Astrocyte (in vitro differentiated cells and primary cell): ENCODE data around the gene COL11A2. TPM values are rescaled to one million over a fixed set of nuclear protein-coding genes. Genes with fewer than 3 reads are reported as not detected.

Experiments
- DNase-seq: peaks from one replicate; pipeline ENCODE4 v3.0.0-alpha.2; 2010; ENCODE audit warnings: low read depth
- FAIRE-seq: peaks from 2 replicates; lab custom pipeline; 2011; peaks lifted over from hg19 to GRCh38; lab: Jason Lieb, UNC
- H2AFZ ChIP-seq: 2 replicates; pipeline ENCODE4 v1.6.0; 2012; ENCODE audit warnings: low read depth, low read length, inconsistent platforms
- H3K27ac ChIP-seq: 2 replicates; pipeline ENCODE4 v1.5.1; 2011; ENCODE audit warnings: low read depth, low read length, inconsistent platforms
- H3K27me3 ChIP-seq: 2 replicates; pipeline ENCODE4 v1.6.0; 2011; ENCODE audit warnings: low read length, inconsistent platforms; ENCODE audit not compliant: insufficient read depth
- H3K36me3 ChIP-seq: 2 replicates; pipeline ENCODE4 v1.5.1; 2011; ENCODE audit warnings: low read length, inconsistent platforms; ENCODE audit not compliant: insufficient read depth
- H3K4me1 ChIP-seq: 2 replicates; pipeline ENCODE4 v1.5.1; 2011; ENCODE audit warnings: low read length, inconsistent platforms; ENCODE audit not compliant: insufficient read depth
- H3K4me2 ChIP-seq: 2 replicates; pipeline ENCODE4 v1.6.0; 2012; ENCODE audit warnings: low read length, inconsistent platforms
- H3K4me3 ChIP-seq: 2 replicates; pipeline ENCODE4 v1.5.1; 2011; ENCODE audit warnings: low read depth, mild to moderate bottlenecking, low read length, inconsistent platforms; ENCODE audit not compliant: insufficient read depth
- H3K79me2 ChIP-seq: 2 replicates; pipeline ENCODE4 v1.6.0; 2012; ENCODE audit warnings: mild to moderate bottlenecking, low read length, inconsistent platforms; ENCODE audit not compliant: insufficient read depth
- H3K9ac ChIP-seq: 2 replicates; pipeline ENCODE4 v1.6.0; 2012; ENCODE audit warnings: mild to moderate bottlenecking, low read length, inconsistent platforms
- H3K9me3 ChIP-seq: 2 replicates; pipeline ENCODE4 v1.5.1; 2012; ENCODE audit warnings: low read depth, mild to moderate bottlenecking, low read length, inconsistent platforms; ENCODE audit not compliant: insufficient read depth
- H4K20me1 ChIP-seq: 2 replicates; pipeline ENCODE4 v1.6.0; 2012; ENCODE audit warnings: low read length, inconsistent platforms; ENCODE audit not compliant: insufficient read depth
- H3K27ac Mint-ChIP-seq: one replicate; pipeline ENCODE4 v1.8.0; 2021; ENCODE audit warnings: mild to moderate bottlenecking, mixed read lengths; ENCODE audit not compliant: unreplicated experiment
- H3K27me3 Mint-ChIP-seq: one replicate; pipeline ENCODE4 v1.8.0; 2021; ENCODE audit warnings: low read depth, mixed read lengths; ENCODE audit not compliant: unreplicated experiment
- H3K36me3 Mint-ChIP-seq: one replicate; pipeline ENCODE4 v1.8.0; 2021; ENCODE audit warnings: low read depth, mixed read lengths; ENCODE audit not compliant: unreplicated experiment
- H3K4me1 Mint-ChIP-seq: one replicate; pipeline ENCODE4 v1.8.0; 2021; ENCODE audit warnings: low read depth, mixed read lengths; ENCODE audit not compliant: unreplicated experiment
- H3K4me3 Mint-ChIP-seq: one replicate; pipeline ENCODE4 v1.8.0; 2021; ENCODE audit warnings: mild to moderate bottlenecking, moderate library complexity, mixed read lengths; ENCODE audit not compliant: unreplicated experiment
- H3K9me3 Mint-ChIP-seq: one replicate; pipeline ENCODE4 v1.8.0; 2021; ENCODE audit warnings: mild to moderate bottlenecking, mixed read lengths; ENCODE audit not compliant: unreplicated experiment
- EZH2 ChIP-seq: IDR thresholded peaks from 2 replicates; pipeline ENCODE4 v1.6.1; 2012; ENCODE audit warnings: mild to moderate bottlenecking, low read length, inconsistent platforms; ENCODE audit not compliant: insufficient read depth
- total RNA-seq: library from RNA; stranded (reverse); gene quantifications from 2 replicates; pipeline ENCODE4 v1.2.1, GENCODE V29; 2021
- TF ChIP-seq, protein P1 (sequence below): IDR thresholded peaks from 2 replicates; pipeline ENCODE4 v1.5.1; 2011; ENCODE audit warnings: low read depth, mild to moderate bottlenecking, inconsistent platforms, low read length, moderate library complexity; ENCODE audit not compliant: insufficient read depth

COL11A2 gene
- total RNA-seq, 1 donor from 2014 or later: 1.3 TPM

DNA sequence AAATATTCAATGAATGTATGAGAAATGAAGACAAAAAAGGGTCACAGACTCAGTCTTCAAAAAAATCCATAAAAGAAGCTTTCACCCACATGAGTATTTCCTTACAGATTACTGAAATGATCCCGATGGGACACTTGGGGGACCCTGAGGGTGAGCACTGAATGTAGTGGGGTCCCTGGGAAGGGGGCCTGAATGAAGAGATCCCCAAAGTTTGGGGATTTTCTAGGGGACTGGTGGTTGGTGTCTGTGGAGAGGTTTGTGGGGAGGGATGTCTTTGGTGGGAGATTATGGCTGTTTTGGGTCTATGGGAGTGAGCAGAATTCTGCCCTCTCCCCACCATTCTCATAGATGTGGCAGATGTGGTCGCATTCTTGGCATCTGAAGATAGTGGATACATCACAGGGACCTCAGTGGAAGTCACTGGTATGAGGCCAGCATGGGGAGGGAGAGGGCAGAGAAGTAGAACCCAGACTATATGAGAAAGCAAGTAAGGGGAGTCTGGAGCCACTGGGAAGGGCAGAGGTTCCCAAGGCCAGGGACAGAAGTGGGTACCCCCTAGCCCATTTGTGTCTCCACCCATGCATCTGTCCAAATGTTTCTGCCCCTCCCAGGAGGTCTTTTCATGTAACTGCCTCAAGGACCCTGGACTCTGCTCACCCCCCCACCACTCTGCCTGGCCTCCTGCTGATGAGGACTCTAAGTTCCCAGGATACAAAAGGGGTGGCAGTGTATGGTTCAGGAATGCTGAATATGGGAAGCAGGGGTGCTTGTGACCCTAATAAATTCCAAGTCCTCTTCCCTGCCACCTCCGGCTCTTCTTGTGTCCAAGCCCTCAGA lies 14.0 kb upstream of the COL11A2 start:
- peak overlapping the region; percentile 97 for H3K27ac Mint-ChIP-seq

DNA sequence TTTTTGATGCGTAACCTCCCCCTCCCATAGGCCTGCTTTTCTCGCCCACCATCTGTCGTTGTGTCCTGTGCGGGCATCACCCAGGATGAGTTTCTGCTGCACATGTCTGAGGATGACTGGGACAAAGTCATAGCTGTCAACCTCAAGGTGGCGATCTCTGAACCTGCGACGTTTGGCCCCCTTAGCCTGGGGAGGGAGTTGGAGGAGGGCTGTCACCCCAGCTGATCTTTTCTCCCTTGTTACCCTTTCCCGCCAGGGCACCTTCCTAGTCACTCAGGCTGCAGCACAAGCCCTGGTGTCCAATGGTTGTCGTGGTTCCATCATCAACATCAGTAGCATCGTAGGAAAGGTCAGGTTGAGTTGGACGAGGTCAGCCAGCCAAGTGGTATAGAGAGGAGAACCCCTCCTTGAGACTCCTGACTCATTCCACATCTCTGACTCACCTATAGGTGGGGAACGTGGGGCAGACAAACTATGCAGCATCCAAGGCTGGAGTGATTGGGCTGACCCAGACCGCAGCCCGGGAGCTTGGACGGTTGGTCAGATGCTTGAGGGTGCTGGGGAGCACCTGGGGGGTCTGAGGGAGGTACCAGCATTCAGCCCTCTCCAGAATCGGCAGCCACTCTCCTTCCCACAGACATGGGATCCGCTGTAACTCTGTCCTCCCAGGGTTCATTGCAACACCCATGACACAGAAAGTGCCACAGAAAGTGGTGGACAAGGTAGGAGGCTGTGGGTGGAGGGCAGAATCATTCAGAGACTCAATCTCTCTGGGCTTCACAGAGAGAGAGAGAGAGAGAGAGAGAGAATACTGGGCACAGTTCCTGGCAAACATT lies 13.1 kb upstream of the COL11A2 start:
- TF ChIP-seq EZH2: no peak
- TF ChIP-seq, protein P1, sequence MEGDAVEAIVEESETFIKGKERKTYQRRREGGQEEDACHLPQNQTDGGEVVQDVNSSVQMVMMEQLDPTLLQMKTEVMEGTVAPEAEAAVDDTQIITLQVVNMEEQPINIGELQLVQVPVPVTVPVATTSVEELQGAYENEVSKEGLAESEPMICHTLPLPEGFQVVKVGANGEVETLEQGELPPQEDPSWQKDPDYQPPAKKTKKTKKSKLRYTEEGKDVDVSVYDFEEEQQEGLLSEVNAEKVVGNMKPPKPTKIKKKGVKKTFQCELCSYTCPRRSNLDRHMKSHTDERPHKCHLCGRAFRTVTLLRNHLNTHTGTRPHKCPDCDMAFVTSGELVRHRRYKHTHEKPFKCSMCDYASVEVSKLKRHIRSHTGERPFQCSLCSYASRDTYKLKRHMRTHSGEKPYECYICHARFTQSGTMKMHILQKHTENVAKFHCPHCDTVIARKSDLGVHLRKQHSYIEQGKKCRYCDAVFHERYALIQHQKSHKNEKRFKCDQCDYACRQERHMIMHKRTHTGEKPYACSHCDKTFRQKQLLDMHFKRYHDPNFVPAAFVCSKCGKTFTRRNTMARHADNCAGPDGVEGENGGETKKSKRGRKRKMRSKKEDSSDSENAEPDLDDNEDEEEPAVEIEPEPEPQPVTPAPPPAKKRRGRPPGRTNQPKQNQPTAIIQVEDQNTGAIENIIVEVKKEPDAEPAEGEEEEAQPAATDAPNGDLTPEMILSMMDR: no peak
- H2AFZ ChIP-seq: no peak overlapping the region
- peak overlapping the region; percentile 96 for H3K4me2 ChIP-seq
- FAIRE-seq (no peak), DNase-seq (peak; percentile 86)
- H3K36me3 ChIP-seq: peaks cover 33% of the 10 kb centered on the region
- peak overlapping the region; percentile 99 for H3K9ac ChIP-seq
- H3K27ac ChIP-seq: peak overlapping the region; percentile 96
- peaks cover 64% of the 10 kb centered on the region for H3K79me2 ChIP-seq
- Mint-ChIP-seq H3K4me3 (peak overlapping the region; percentile 99), H3K4me1 (peaks cover 47% of the 10 kb centered on the region), H3K27ac (peak overlapping the region; percentile 97), H3K27me3 (no peaks in the 10 kb centered on the region), H3K36me3 (peaks cover 34% of the 10 kb centered on the region), H3K9me3 (peaks cover 5% of the 10 kb centered on the region)
- H4K20me1 ChIP-seq: peaks cover 44% of the 10 kb centered on the region
- no peaks in the 10 kb centered on the region for H3K27me3 ChIP-seq
- no peaks in the 10 kb centered on the region for H3K9me3 ChIP-seq
- H3K4me1 ChIP-seq: peaks cover 62% of the 10 kb centered on the region
- H3K4me3 ChIP-seq: peak overlapping the region; percentile 61

More for the DNA sequence above, 14.0 kb upstream of the COL11A2 start:
- Histone ChIP-seq H3K4me3 (peak overlapping the region; percentile 1), H3K36me3 (peaks cover 39% of the 10 kb centered on the region), H4K20me1 (peaks cover 44% of the 10 kb centered on the region), H3K9ac (peak overlapping the region; percentile 99), H2AFZ (no peak overlapping the region), H3K79me2 (peaks cover 56% of the 10 kb centered on the region), H3K9me3 (no peaks in the 10 kb centered on the region), H3K27ac (peak overlapping the region; percentile 96), H3K4me2 (peak overlapping the region; percentile 96), H3K4me1 (peaks cover 62% of the 10 kb centered on the region), H3K27me3 (no peaks in the 10 kb centered on the region)
- H3K4me3 Mint-ChIP-seq: peak overlapping the region; percentile 99
- peaks cover 5% of the 10 kb centered on the region for H3K9me3 Mint-ChIP-seq
- FAIRE-seq: no peak
- H3K36me3 Mint-ChIP-seq: peaks cover 34% of the 10 kb centered on the region
- DNase-seq: no peak
- TF ChIP-seq EZH2: no peak
- TF ChIP-seq, protein P1: no peak
- H3K4me1 Mint-ChIP-seq: peaks cover 47% of the 10 kb centered on the region
- H3K27me3 Mint-ChIP-seq: peaks cover 1% of the 10 kb centered on the region
